ENCODE measurements around the gene SMOC2. TPM values are rescaled to one million over a fixed set of nuclear protein-coding genes. Genes with fewer than 3 reads are reported as not detected.
A peak's percentile ranks its signal among the peaks of the same experiment; 100 is the strongest.

Gene SMOC2
- total RNA-seq, 1 donor from 2014 or later = 102 TPM

DNA sequence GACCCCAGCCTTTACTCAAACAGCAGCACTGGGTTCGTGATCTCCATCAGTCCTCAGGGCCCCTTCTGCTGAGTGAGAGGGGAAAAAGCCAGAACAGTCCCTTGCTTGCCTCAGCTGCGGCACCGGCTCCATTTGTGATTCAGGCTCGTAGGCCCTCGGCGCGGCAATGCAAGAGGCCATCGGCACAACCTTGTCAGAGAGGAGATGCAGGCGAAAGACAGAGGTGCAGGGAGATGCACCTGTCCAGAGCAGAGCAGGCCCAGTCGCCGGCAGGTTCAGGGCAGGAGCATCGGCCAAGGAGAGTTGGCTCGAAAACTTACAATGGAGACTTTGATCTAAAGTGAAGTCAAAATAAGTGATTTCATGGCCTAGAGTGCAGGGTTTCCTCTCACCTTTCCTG, 171.6 kb downstream of the SMOC2 start:
- no peaks in the 10 kb centered on the region for H3K27me3 ChIP-seq
- no peak for DNase-seq (ENCODE audit: low spot score in 2 of 2)
- intact Hi-C loops (cut with DNase I) = no loop called here
- H3K4me3 ChIP-seq = no peak overlapping the region
- TF ChIP-seq, protein P1, sequence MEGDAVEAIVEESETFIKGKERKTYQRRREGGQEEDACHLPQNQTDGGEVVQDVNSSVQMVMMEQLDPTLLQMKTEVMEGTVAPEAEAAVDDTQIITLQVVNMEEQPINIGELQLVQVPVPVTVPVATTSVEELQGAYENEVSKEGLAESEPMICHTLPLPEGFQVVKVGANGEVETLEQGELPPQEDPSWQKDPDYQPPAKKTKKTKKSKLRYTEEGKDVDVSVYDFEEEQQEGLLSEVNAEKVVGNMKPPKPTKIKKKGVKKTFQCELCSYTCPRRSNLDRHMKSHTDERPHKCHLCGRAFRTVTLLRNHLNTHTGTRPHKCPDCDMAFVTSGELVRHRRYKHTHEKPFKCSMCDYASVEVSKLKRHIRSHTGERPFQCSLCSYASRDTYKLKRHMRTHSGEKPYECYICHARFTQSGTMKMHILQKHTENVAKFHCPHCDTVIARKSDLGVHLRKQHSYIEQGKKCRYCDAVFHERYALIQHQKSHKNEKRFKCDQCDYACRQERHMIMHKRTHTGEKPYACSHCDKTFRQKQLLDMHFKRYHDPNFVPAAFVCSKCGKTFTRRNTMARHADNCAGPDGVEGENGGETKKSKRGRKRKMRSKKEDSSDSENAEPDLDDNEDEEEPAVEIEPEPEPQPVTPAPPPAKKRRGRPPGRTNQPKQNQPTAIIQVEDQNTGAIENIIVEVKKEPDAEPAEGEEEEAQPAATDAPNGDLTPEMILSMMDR (IDR thresholded peaks at IDR 0.05) = no peak
- H3K36me3 ChIP-seq = peaks cover 11 to 17% of the 10 kb centered on the region in 2 donors
- peaks cover 0 to 11% of the 10 kb centered on the region in 2 donors for H3K4me1 ChIP-seq
- H3K27ac ChIP-seq = no peak overlapping the region
- peaks cover 0 to 3% of the 10 kb centered on the region in 2 donors for H3K9me3 ChIP-seq

- intact Hi-C loops (cut with DNase I) = loop anchor here (1.0 to 5.0 kb wide), 2 partner anchors 244 to 268 kb away; no protein-coding TSS in a partner anchor
- no peak overlapping the region for H3K27ac ChIP-seq
- TF ChIP-seq, protein P1 (IDR thresholded peaks at IDR 0.05) = no peak
- no peaks in the 10 kb centered on the region for H3K27me3 ChIP-seq
- no peak overlapping the region for H3K4me3 ChIP-seq
- no peak for DNase-seq (ENCODE audit: low spot score in 2 of 2)
- H3K4me1 ChIP-seq = peaks cover 0 to 12% of the 10 kb centered on the region in 2 donors
- peaks cover 0 to 3% of the 10 kb centered on the region in 2 donors for H3K9me3 ChIP-seq
- peaks cover 10 to 13% of the 10 kb centered on the region in 2 donors for H3K36me3 ChIP-seq
Measured at GRCh38 chr6:168615837-168616236, 174.9 kb downstream of the SMOC2 start.

- intact Hi-C loops (cut with DNase I) = loop anchor here (1.0 to 5.0 kb wide), 2 partner anchors 245 to 267 kb away; no protein-coding TSS in a partner anchor
- H3K27me3 ChIP-seq = no peaks in the 10 kb centered on the region
- H3K9me3 ChIP-seq = peaks cover 0 to 3% of the 10 kb centered on the region in 2 donors
- TF ChIP-seq, protein P1 (IDR thresholded peaks at IDR 0.05) = peak; percentile 13 to 51 (median 24)
- no peak overlapping the region for H3K4me3 ChIP-seq
- H3K4me1 ChIP-seq = peaks cover 0 to 12% of the 10 kb centered on the region in 2 donors
- H3K27ac ChIP-seq = peak overlapping the region; percentile 7 to 48
- peaks cover 10 to 15% of the 10 kb centered on the region in 2 donors for H3K36me3 ChIP-seq
- no peak for DNase-seq (ENCODE audit: low spot score in 2 of 2)
Measured at GRCh38 chr6:168616816-168617765, 176.1 kb downstream of the SMOC2 start.

DNA sequence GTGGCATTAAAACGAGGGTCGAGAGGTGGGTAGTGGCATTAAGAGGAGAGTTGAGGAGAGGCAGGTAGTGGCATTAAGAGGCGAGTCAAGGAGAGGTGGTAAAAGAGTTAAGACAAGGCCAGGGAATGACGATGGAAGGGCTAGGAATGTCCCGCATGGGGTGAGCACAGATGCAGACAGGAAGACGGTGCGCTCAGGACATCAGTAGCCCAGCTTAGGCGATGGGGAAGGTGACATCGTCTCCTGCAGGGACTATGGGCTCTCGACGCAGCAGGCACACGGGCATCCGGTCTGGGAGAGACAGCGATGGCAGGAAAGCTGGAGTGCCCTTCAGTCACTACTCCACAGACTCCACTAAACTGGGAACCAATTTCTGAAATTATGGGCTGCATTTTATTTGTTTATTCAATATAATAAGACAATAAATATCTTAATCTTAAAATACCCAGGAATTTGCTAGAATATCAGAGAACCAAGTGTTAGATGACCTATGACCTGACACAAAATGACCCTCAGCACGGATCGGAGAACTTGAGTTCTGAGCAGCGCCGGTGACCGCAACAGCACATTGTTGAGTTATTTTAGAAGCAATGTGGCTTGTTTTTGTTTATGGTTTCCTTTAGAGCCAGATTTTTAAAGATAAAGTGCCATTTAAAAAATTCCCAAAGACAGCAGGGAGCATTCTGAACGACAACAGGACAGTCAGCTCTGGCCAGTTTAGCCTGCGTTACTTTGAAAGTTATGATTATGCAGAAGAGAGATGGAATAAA, 177.7 kb downstream of the SMOC2 start:
- Histone ChIP-seq H3K36me3 (peaks cover 0 to 4% of the 10 kb centered on the region in 2 donors), H3K27me3 (no peaks in the 10 kb centered on the region), H3K27ac (no peak overlapping the region), H3K9me3 (peaks cover 0 to 3% of the 10 kb centered on the region in 2 donors), H3K4me3 (no peak overlapping the region), H3K4me1 (peaks cover 0 to 12% of the 10 kb centered on the region in 2 donors)
- intact Hi-C loops (cut with DNase I) = loop anchor here (5.0 kb wide), 1 partner anchor 246 kb away; no protein-coding TSS in a partner anchor
- TF ChIP-seq, protein P1 (IDR thresholded peaks at IDR 0.05) = no peak
- DNase-seq (ENCODE audit: low spot score in 2 of 2) = no peak

- Histone ChIP-seq H3K4me3 (no peak overlapping the region), H3K27ac (no peak overlapping the region), H3K9me3 (no peaks in the 10 kb centered on the region), H3K4me1 (peaks cover 0 to 12% of the 10 kb centered on the region in 2 donors), H3K27me3 (no peaks in the 10 kb centered on the region), H3K36me3 (peaks cover 0 to 4% of the 10 kb centered on the region in 2 donors)
- TF ChIP-seq, protein P1 (IDR thresholded peaks at IDR 0.05) = no peak
- no peak for DNase-seq (ENCODE audit: low spot score in 2 of 2)
- intact Hi-C loops (cut with DNase I) = loop anchor here (5.0 kb wide), 1 partner anchor 247 kb away; no protein-coding TSS in a partner anchor
Measured at GRCh38 chr6:168619560-168620314, 178.8 kb downstream of the SMOC2 start.

Data from ascending aorta (tissue), 2 donors.